AG04450 (cell line): ENCODE measurements around the gene TOB2. TPM values are rescaled to one million over a fixed set of nuclear protein-coding genes. Genes with fewer than 3 reads are reported as not detected.

Experiments
- CTCF ChIA-PET: fragments of 300-600, 350-600 bp; formaldehyde crosslinking; extraction: SDS; loops from one replicate; lab custom pipeline; 2022; ENCODE audit warnings: antibody characterized with exemption, inconsistent platforms; lab: Charles Lee
- POLR2A ChIA-PET: fragments of 350-600 bp; formaldehyde crosslinking; extraction: SDS; loops from one replicate; lab custom pipeline; 2021; ENCODE audit warnings: antibody characterized with exemption, inconsistent platforms; lab: Yijun Ruan, JAX
- DNase-seq: peaks from one replicate; pipeline ENCODE4 v3.0.0-alpha.2; 2011; ENCODE audit warnings: low read depth, low spot score
- H3K27ac ChIP-seq: one replicate; pipeline ENCODE4 v1.5.1; 2012; ENCODE audit warnings: low read depth, low read length, control low read depth
- H3K27me3 ChIP-seq: one replicate; pipeline ENCODE4 v1.6.0; 2012; ENCODE audit warnings: low read length; ENCODE audit not compliant: control insufficient read depth, insufficient read depth
- H3K4me3 ChIP-seq: 2 replicates; pipeline ENCODE4 v1.5.1; 2011; ENCODE audit warnings: mild to moderate bottlenecking, low read depth, low read length, control low read depth
- H3K9me3 ChIP-seq: 2 replicates; pipeline ENCODE4 v1.5.1; 2012; ENCODE audit warnings: low read length; ENCODE audit not compliant: control insufficient read depth, insufficient read depth
- CTCF ChIP-seq: IDR thresholded peaks from 2 replicates; pipeline ENCODE4 v1.5.1; 2011; ENCODE audit warnings: low read depth, low read length, control low read depth, inconsistent platforms
- polyA plus RNA-seq: library from polyadenylated mRNA; depleted of rRNA; stranded (reverse); fragments of >200 nt; gene quantifications from 2 replicates; pipeline ENCODE4 v1.2.3, GENCODE V29; 2011

Gene TOB2
- polyA plus RNA-seq, 1 experiment, result 25.9 TPM

DNA sequence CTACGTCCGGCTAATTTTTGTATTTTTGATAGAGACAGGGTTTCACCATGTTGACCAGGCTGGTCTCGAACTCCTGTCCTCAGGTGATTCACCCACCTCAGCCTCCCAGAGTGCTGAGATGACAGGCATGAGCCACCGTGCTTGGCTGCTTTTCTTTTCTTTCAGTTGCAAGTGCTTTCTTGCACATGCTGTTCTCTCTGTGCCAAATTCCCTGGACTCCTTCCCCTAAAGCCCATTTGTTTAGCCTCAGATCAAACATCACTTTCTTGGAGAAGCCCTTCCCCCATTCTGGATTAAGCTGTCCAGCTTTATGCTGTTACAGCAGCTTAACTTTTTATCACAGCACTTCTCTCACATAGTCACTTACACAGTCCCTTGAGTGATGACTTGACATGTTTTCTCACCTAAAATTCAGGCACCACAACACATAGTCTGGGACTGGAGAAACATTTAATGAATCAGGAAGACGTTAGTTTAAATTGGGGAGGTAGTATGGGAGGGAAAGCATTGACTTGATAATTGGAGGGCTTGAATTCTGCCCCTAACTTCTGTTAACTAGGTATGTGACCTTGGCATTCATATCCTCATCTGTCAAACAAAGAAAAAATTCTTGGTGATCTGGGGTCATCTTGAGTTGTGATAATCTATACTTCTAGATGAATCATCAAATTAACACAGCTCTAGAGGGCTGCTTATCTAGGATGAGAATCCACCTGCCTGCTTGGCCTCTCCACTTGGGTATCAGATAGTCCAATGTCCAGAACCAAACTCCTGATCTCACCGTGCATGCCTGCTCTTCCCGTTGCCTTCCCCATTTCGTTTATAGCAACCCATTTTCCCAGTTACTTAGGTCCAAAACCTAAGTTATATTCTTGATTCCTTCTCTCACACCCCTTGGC is 40.7 kb upstream of the TOB2 start:
- no peak overlapping the region for H3K4me3 ChIP-seq
- DNase-seq, result peak; percentile 37
- no peaks in the 10 kb centered on the region for H3K9me3 ChIP-seq
- no peak for TF ChIP-seq CTCF
- ChIA-PET POLR2A (interaction anchor here (0.6 to 1.3 kb wide), 2 partner anchors 30 to 41 kb away, joined by 4 read pairs; partner anchors contain the start of gene TOB2), CTCF (interaction anchor here (1.5 to 3.8 kb wide), 2 partner anchors 31 to 40 kb away, joined by 4 to 16 read pairs; no protein-coding TSS in a partner anchor)
- no peaks in the 10 kb centered on the region for H3K27me3 ChIP-seq
- no peak overlapping the region for H3K27ac ChIP-seq

DNA sequence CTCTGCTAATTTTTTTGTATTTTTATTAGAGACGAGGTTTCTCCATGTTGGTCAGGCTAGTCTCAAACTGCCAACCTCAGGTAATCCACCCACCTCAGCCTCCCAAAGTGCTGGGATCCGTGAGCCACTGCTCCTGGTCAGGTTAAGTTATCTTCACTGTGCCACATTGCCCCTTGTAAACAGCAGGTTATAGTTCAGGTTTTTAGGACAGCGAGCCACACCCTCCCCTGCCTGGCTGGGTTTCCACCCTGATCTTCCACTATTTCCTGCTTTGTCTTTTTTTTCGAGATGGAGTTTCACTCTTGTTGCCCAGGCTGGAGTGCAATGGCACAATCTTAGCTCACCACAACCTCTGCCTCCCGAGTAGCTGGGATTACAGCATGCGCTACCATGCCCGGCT is 38.4 kb upstream of the TOB2 start:
- no peak overlapping the region for H3K4me3 ChIP-seq
- H3K9me3 ChIP-seq, result no peaks in the 10 kb centered on the region
- H3K27me3 ChIP-seq, result no peaks in the 10 kb centered on the region
- TF ChIP-seq CTCF, result no peak
- no peak overlapping the region for H3K27ac ChIP-seq
- ChIA-PET CTCF (interaction anchor here (1.4 to 3.8 kb wide), 2 partner anchors 24 to 33 kb away, joined by 3 to 16 read pairs; no protein-coding TSS in a partner anchor), POLR2A (no interaction called here)
- no peak for DNase-seq

DNA sequence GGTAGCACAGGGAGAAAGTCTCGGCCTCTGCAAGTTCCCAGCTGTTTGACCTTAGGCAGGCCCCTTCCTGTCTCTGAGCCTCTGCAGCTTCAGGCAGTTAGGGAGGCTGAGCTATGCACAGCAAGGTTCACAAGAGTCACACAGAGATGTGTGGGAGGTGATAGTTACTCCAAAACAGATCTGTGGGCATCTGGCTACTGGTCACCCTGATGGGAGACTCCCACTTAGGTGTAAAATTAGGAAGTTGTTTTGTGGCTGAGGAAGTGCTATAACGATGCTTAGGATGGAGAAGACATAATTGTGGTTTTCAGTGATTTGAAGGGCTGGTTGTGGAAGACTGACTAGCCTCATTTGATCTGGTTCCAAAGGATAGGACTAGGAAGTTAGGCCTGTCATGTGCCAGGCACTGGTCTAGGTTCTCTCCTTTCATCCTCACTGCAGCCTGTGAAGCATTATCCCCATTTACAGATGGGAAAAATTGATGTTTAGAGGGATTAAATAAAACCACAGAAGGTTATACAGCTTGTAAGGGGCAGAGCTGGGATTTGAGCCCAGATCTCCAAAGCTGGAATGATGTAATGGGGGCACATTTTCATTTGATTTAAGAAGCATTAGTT is 35.8 kb upstream of the TOB2 start:
- no peak for TF ChIP-seq CTCF
- ChIA-PET CTCF (interaction anchor here (1.0 to 4.6 kb wide), 4 partner anchors 19 to 115 kb away, joined by 3 to 40 read pairs (median 5); no protein-coding TSS in a partner anchor), POLR2A (interaction anchor here (0.9 to 1.6 kb wide), 2 partner anchors 10 to 14 kb away, joined by 3 to 6 read pairs; partner anchors contain the start of gene PHF5A)
- Histone ChIP-seq H3K9me3 (no peaks in the 10 kb centered on the region), H3K4me3 (no peak overlapping the region), H3K27me3 (no peaks in the 10 kb centered on the region), H3K27ac (peak overlapping the region; percentile 82)
- DNase-seq, result no peak

- Histone ChIP-seq H3K4me3 (no peak overlapping the region), H3K27me3 (no peaks in the 10 kb centered on the region), H3K9me3 (no peaks in the 10 kb centered on the region), H3K27ac (no peak overlapping the region)
- no peak for DNase-seq
- ChIA-PET CTCF (interaction anchor here (1.0 to 4.6 kb wide), 4 partner anchors 19 to 116 kb away, joined by 3 to 40 read pairs (median 5); no protein-coding TSS in a partner anchor), POLR2A (interaction anchor here (0.9 to 1.6 kb wide), 2 partner anchors 10 to 13 kb away, joined by 3 to 6 read pairs; partner anchors contain the start of gene PHF5A)
- TF ChIP-seq CTCF, result no peak
Measured at GRCh38 chr22:41481925-41482318, 35.3 kb upstream of the TOB2 start.
